Liver (tissue), 9 donors: Measurements from ENCODE around the gene CDKN2B-AS1. TPM values are rescaled to one million over a fixed set of nuclear protein-coding genes. Genes with fewer than 3 reads are reported as not detected.

Source experiments
- DNase-seq: peaks from one replicate; pipeline ENCODE4 v3.0.0-alpha.2; 2017; ENCODE audit warnings: low spot score
- H3K27ac ChIP-seq, 2 donors: one replicate each; pipeline ENCODE4 v1.7.0; 2013; ENCODE audit warnings: inconsistent platforms in 2 of 2, low read length in 2 of 2, control low read depth in 1 of 2, low read depth in 1 of 2, mild to moderate bottlenecking in 1 of 2
- H3K27me3 ChIP-seq, 4 donors: one replicate each; pipeline versions ENCODE4 v1.6.1 to v1.7.0; 2013; ENCODE audit warnings: low read length in 3 of 4, inconsistent platforms in 1 of 4, mild to moderate bottlenecking in 1 of 4, moderate library complexity in 1 of 4; ENCODE audit not compliant: control insufficient read depth in 4 of 4, insufficient read depth in 4 of 4
- H3K36me3 ChIP-seq, 4 donors: one replicate each; pipeline versions ENCODE4 v1.6.1 to v1.7.0; 2013; ENCODE audit warnings: low read length in 3 of 4, mild to moderate bottlenecking in 3 of 4, low read depth in 1 of 4, moderate library complexity in 1 of 4; ENCODE audit not compliant: control insufficient read depth in 4 of 4, insufficient read depth in 3 of 4
- H3K4me1 ChIP-seq, 4 donors: one replicate each; pipeline versions ENCODE4 v1.6.1 to v1.7.0; 2013; ENCODE audit warnings: low read length in 3 of 4, mild to moderate bottlenecking in 3 of 4, moderate library complexity in 1 of 4; ENCODE audit not compliant: control insufficient read depth in 4 of 4, insufficient read depth in 4 of 4
- H3K4me3 ChIP-seq, 3 donors: one replicate each; pipeline versions ENCODE4 v1.6.1 to v1.7.0; 2013; ENCODE audit warnings: low read length in 3 of 3, control low read depth in 1 of 3, low read depth in 1 of 3, mild to moderate bottlenecking in 1 of 3
- H3K9ac ChIP-seq, 2 donors: one replicate each; pipeline ENCODE4 v1.7.0; 2013; ENCODE audit warnings: low read length in 2 of 2, mild to moderate bottlenecking in 2 of 2, moderate library complexity in 2 of 2, control low read depth in 1 of 2, low read depth in 1 of 2
- H3K9me3 ChIP-seq, 4 donors: one replicate each; pipeline versions ENCODE4 v1.6.1 to v1.7.0; 2013; ENCODE audit warnings: low read length in 3 of 4; ENCODE audit not compliant: control insufficient read depth in 4 of 4
- CTCF ChIP-seq: fragments of 150-350 bp; IDR thresholded peaks from 2 replicates; pipeline ENCODE4 v1.5.1; 2017; ENCODE audit warnings: improper control_type of control experiment, low read depth, low read length; ENCODE audit not compliant: missing input control
- EGR1 ChIP-seq, 2 donors: IDR thresholded peaks; 2 replicates each; pipeline ENCODE4 v1.6.1; 2016 to 2018; ENCODE audit warnings: antibody characterized with exemption in 2 of 2, low read depth in 2 of 2
- FOXA1 ChIP-seq: IDR thresholded peaks from 2 replicates; pipeline ENCODE4 v1.6.1; 2016; ENCODE audit warnings: antibody characterized with exemption
- FOXA2 ChIP-seq: IDR thresholded peaks from 2 replicates; pipeline ENCODE4 v1.6.1; 2016; ENCODE audit warnings: antibody characterized with exemption
- GABPA ChIP-seq, 2 donors: IDR thresholded peaks in 1 of 2; conservative IDR thresholded peaks in 1 of 2; 2 replicates each; pipeline ENCODE4 v1.6.1; 2016; ENCODE audit warnings: antibody characterized with exemption in 2 of 2, mild to moderate bottlenecking in 1 of 2, moderate library complexity in 1 of 2
- HNF4A ChIP-seq, 2 donors: conservative IDR thresholded peaks; 2 replicates each; pipeline ENCODE4 v1.6.1; 2016; ENCODE audit warnings: antibody characterized with exemption in 2 of 2, mild to moderate bottlenecking in 2 of 2
- HNF4G ChIP-seq: IDR thresholded peaks from 2 replicates; pipeline ENCODE4 v1.6.1; 2016; ENCODE audit warnings: antibody characterized with exemption
- JUND ChIP-seq, 2 donors: IDR thresholded peaks; 2 replicates each; pipeline ENCODE4 v1.6.1; 2016; ENCODE audit warnings: antibody characterized with exemption in 2 of 2
- MAX ChIP-seq: IDR thresholded peaks from 2 replicates; pipeline ENCODE4 v1.6.1; 2016; ENCODE audit warnings: antibody characterized with exemption
- NR2F2 ChIP-seq: IDR thresholded peaks from 2 replicates; pipeline ENCODE4 v1.6.1; 2016; ENCODE audit warnings: antibody characterized with exemption
- RAD21 ChIP-seq, 2 donors: IDR thresholded peaks; 2 replicates each; pipeline ENCODE4 v1.6.1; 2016; ENCODE audit warnings: antibody characterized with exemption in 2 of 2, mild to moderate bottlenecking in 2 of 2
- RXRA ChIP-seq, 2 donors: IDR thresholded peaks; 2 replicates each; pipeline ENCODE4 v1.6.1; 2017 to 2018; ENCODE audit warnings: antibody characterized with exemption in 2 of 2, mild to moderate bottlenecking in 1 of 2
- SP1 ChIP-seq: IDR thresholded peaks from 2 replicates; pipeline ENCODE4 v1.6.1; 2018; ENCODE audit warnings: antibody characterized with exemption, mild to moderate bottlenecking
- TAF1 ChIP-seq: conservative IDR thresholded peaks from 2 replicates; pipeline ENCODE4 v1.6.1; 2016; ENCODE audit warnings: antibody characterized with exemption, mild to moderate bottlenecking
- YY1 ChIP-seq: IDR thresholded peaks from 2 replicates; pipeline ENCODE4 v1.6.1; 2016; ENCODE audit warnings: antibody characterized with exemption, mild to moderate bottlenecking
- ZBTB33 ChIP-seq: IDR thresholded peaks from 2 replicates; pipeline ENCODE4 v1.6.1; 2016; ENCODE audit warnings: antibody characterized with exemption
- WGBS: extraction: QIAGEN DNeasy Blood & Tissue Kit; methylation state at CpG from one replicate; pipeline ENCODE4 v1.1.7; 2013; 5-methylcytosine and 5-hydroxymethylcytosine counted together
- polyA plus RNA-seq, 2 donors: library from polyadenylated mRNA; stranded (reverse) in 1 of 2; unstranded in 1 of 2; fragments of 200-250 nt in 1 of 2; fragments of >200 nt in 1 of 2; fragmentation: Nextera tagmentation in 1 of 2; extraction: Ambion mirVana in 1 of 2; gene quantifications; one replicate each; pipeline versions ENCODE4 v1.2.1 to v1.2.3, GENCODE V29; 2013 to 2015
- total RNA-seq, 2 donors: library from RNA; depleted of rRNA; stranded (reverse); fragments of >200 nt; gene quantifications; one replicate each; pipeline ENCODE4 v1.2.3, GENCODE V29; 2014
- TF ChIP-seq, protein P1 (sequence below): IDR thresholded peaks from 2 replicates; pipeline ENCODE4 v1.6.1; 2016; ENCODE audit warnings: antibody characterized with exemption
- donor health status: healthy.
- donor health status: healthy.
- donor health status: healthy.
- donor health status: healthy.
- donor health status: healthy.

CDKN2B-AS1 gene
- total and polyA plus RNA-seq, 4 donors = 0.08 to 0.42 TPM; not detected in 2

- Histone ChIP-seq H3K27ac (no peak overlapping the region), H3K27me3 (peaks cover 0 to 7% (median 3%) of the 10 kb centered on the region in 4 donors), H3K4me3 (no peak overlapping the region), H3K36me3 (no peaks in the 10 kb centered on the region), H3K9ac (no peak overlapping the region), H3K9me3 (no peaks in the 10 kb centered on the region), H3K4me1 (no peaks in the 10 kb centered on the region)
- WGBS = 71% methylated on average over 1 of the region's 1 CpG
- DNase-seq = no peak
- TF ChIP-seq YY1 (peak; percentile 20), SP1 (no peak)
Observed at GRCh38 chr9:21983561-21983935, 11.0 kb upstream of the CDKN2B-AS1 start.

DNA sequence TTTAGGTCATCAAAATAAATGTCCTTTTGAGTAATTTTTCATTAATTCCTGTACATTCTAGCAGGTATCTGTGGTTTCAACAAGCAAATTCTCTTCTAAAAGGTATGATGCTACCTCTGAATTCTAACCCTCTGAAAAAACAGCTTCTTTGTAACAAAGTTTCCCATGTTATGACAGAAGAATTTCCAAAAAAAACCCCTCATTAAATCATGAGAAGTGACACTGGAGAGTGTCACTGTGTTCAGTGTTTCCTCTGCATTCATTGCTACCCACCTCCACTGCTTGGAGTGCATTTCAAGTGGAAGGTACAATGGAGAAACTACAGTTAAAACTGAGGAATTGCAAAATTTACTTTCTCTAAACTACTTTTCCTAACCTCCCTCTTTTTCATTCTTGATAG is 10.5 kb upstream of the CDKN2B-AS1 start:
- Histone ChIP-seq H3K36me3 (no peaks in the 10 kb centered on the region), H3K4me3 (no peak overlapping the region), H3K27ac (no peak overlapping the region), H3K27me3 (peaks cover 0 to 7% (median under 1%) of the 10 kb centered on the region in 4 donors), H3K9ac (no peak overlapping the region), H3K4me1 (no peaks in the 10 kb centered on the region), H3K9me3 (no peaks in the 10 kb centered on the region)
- no peak for TF ChIP-seq SP1
- no peak for TF ChIP-seq HNF4G
- no peak for TF ChIP-seq MAX
- TF ChIP-seq NR2F2 = no peak
- TF ChIP-seq RAD21 (IDR thresholded peaks at IDR 0.05) = no peak
- no peak for DNase-seq

DNA sequence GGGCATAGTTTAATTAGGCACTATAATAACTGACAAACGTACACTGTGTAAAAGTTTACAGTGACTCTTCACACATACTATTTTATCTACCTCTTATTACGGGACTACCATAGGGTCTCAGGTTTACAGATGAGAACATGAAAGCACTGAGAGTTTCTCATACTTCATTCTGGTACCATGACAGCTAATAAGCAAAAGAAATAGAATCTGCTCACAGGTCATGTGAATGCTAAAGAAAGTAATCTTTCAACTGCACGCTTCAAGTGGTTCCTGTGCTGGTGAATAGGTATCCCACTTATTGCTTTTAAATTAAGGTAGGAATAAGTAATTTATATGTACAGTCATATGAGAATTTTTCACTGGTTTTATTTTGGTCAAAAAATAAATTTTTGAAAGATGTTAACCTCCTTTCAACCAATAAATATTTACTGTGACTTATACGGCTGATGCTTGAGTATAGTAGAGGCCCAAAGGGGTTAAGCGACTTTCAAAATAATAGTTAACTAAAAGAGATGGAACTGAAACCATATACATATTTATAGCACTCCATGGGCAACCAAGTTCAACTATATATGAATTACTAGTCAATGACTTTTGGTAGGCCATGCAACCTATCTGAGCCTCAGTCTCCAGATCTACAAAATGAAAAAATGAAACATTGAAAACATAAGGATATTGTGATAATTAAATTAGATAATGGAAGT is 8.5 kb upstream of the CDKN2B-AS1 start:
- H3K9me3 ChIP-seq = peaks cover 0 to 6% (median 0%) of the 10 kb centered on the region in 4 donors
- peaks cover 0 to 7% (median under 1%) of the 10 kb centered on the region in 4 donors for H3K27me3 ChIP-seq
- no peaks in the 10 kb centered on the region for H3K4me1 ChIP-seq
- no peak overlapping the region for H3K27ac ChIP-seq
- no peak overlapping the region for H3K9ac ChIP-seq
- no peak for DNase-seq
- WGBS = 81% methylated on average over 5 of the region's 5 CpGs
- no peak overlapping the region for H3K4me3 ChIP-seq
- TF ChIP-seq YY1 (no peak), RXRA (IDR thresholded peaks at IDR 0.05) (no peak), FOXA2 (no peak), SP1 (no peak), ZBTB33 (no peak), RAD21 (IDR thresholded peaks at IDR 0.05) (no peak), JUND (IDR thresholded peaks at IDR 0.05) (no peak), HNF4G (no peak), FOXA1 (no peak), TAF1 (no peak), MAX (no peak), NR2F2 (no peak), CTCF (no peak), EGR1 (IDR thresholded peaks at IDR 0.05; ENCODE audit: low read depth in 2 of 2) (no peak), GABPA (IDR thresholded peaks at IDR 0.05 in 1 of 2, conservative IDR thresholded peaks at IDR 0.05 in 1 of 2) (no peak), HNF4A (conservative IDR thresholded peaks at IDR 0.05) (no peak)
- TF ChIP-seq, protein P1, sequence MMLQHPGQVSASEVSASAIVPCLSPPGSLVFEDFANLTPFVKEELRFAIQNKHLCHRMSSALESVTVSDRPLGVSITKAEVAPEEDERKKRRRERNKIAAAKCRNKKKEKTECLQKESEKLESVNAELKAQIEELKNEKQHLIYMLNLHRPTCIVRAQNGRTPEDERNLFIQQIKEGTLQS = no peak
- H3K36me3 ChIP-seq = no peaks in the 10 kb centered on the region
